ENCODE results near the gene GALNT1. TPM values are rescaled to one million over a fixed set of nuclear protein-coding genes. Genes with fewer than 3 reads are reported as not detected.

Gene GALNT1
- total and polyA plus RNA-seq, 7 experiments from 2014 or later, result 20.9 to 42.0 (median 29.3) TPM

- Histone ChIP-seq H3K4me1 (ENCODE audit: control insufficient read depth in 2 of 2, insufficient read depth in 2 of 2, low read length in 2 of 2) (no peaks in the 10 kb centered on the region), H3K36me3 (ENCODE audit: control insufficient read depth in 2 of 3, insufficient read depth in 3 of 3, low read length in 3 of 3) (peaks cover 0 to 9% (median 4%) of the 10 kb centered on the region in 3 experiments), H3K27me3 (ENCODE audit: control insufficient read depth in 2 of 2, insufficient read depth in 2 of 2, low read length in 2 of 2) (no peaks in the 10 kb centered on the region), H3K4me3 (ENCODE audit: low read length) (no peak overlapping the region), H3K27ac (ENCODE audit: low read depth, low read length) (no peak overlapping the region), H3K9me3 (ENCODE audit: control insufficient read depth in 2 of 3, low read length in 3 of 3) (no peaks in the 10 kb centered on the region)
- Mint-ChIP-seq H3K27me3 (no peaks in the 10 kb centered on the region), H3K27ac (peak overlapping the region in 1 of 9 donors; percentile 26), H3K36me3 (peaks cover 11 to 43% (median 33%) of the 10 kb centered on the region in 5 donors), H3K4me1 (peaks cover 0 to 10% (median 8%) of the 10 kb centered on the region in 7 donors), H3K4me3 (no peak overlapping the region), H3K9me3 (peaks cover 0 to 6% (median 0%) of the 10 kb centered on the region in 11 donors)
- DNase-seq (no peak), ATAC-seq (no peak)
- ChIA-PET CTCF (no interaction called here), POLR2A (no interaction called here)
- intact Hi-C loops (cut with micrococcal nuclease), result no loop called here
These were observed 80.1 kb downstream of the GALNT1 start for GRCh38 chr18:35661483-35662146.

- H3K36me3 ChIP-seq (ENCODE audit: control insufficient read depth in 2 of 3, insufficient read depth in 3 of 3, low read length in 3 of 3), result peaks cover 0 to 9% (median 4%) of the 10 kb centered on the region in 3 experiments
- Mint-ChIP-seq H3K4me1 (peaks cover 0 to 10% (median 8%) of the 10 kb centered on the region in 7 donors), H3K36me3 (peaks cover 14 to 50% (median 39%) of the 10 kb centered on the region in 5 donors), H3K9me3 (peaks cover 0 to 7% (median 0%) of the 10 kb centered on the region in 11 donors), H3K4me3 (no peak overlapping the region), H3K27ac (peak overlapping the region in 1 of 9 donors; percentile 50), H3K27me3 (no peaks in the 10 kb centered on the region)
- ATAC-seq (no peak), DNase-seq (no peak)
- H3K4me1 ChIP-seq (ENCODE audit: control insufficient read depth in 2 of 2, insufficient read depth in 2 of 2, low read length in 2 of 2), result no peaks in the 10 kb centered on the region
- no peak overlapping the region for H3K4me3 ChIP-seq (ENCODE audit: low read length)
- ChIA-PET CTCF (no interaction called here), POLR2A (no interaction called here)
- H3K27ac ChIP-seq (ENCODE audit: low read depth, low read length), result no peak overlapping the region
- no peaks in the 10 kb centered on the region for H3K27me3 ChIP-seq (ENCODE audit: control insufficient read depth in 2 of 2, insufficient read depth in 2 of 2, low read length in 2 of 2)
- H3K9me3 ChIP-seq (ENCODE audit: control insufficient read depth in 2 of 3, low read length in 3 of 3), result no peaks in the 10 kb centered on the region
- intact Hi-C loops (cut with micrococcal nuclease), result no loop called here
These were observed 80.9 kb downstream of the GALNT1 start for GRCh38 chr18:35662293-35663062.

GRCh38 chr18:35671966-35672603 lies 90.5 kb downstream of the GALNT1 start:
- H3K36me3 ChIP-seq (ENCODE audit: control insufficient read depth in 2 of 3, insufficient read depth in 3 of 3, low read length in 3 of 3), result no peaks in the 10 kb centered on the region
- H3K4me1 ChIP-seq (ENCODE audit: control insufficient read depth in 2 of 2, insufficient read depth in 2 of 2, low read length in 2 of 2), result no peaks in the 10 kb centered on the region
- CTCF ChIA-PET, result no interaction called here
- Mint-ChIP-seq H3K36me3 (peaks cover 6 to 51% (median 21%) of the 10 kb centered on the region in 5 donors), H3K27me3 (no peaks in the 10 kb centered on the region), H3K9me3 (peaks cover 0 to 3% (median 0%) of the 10 kb centered on the region in 11 donors), H3K27ac (no peak overlapping the region), H3K4me3 (no peak overlapping the region), H3K4me1 (peaks cover 0 to 6% (median 2%) of the 10 kb centered on the region in 7 donors)
- no peak overlapping the region for H3K4me3 ChIP-seq (ENCODE audit: low read length)
- H3K9me3 ChIP-seq (ENCODE audit: control insufficient read depth in 2 of 3, low read length in 3 of 3), result no peaks in the 10 kb centered on the region
- intact Hi-C loops (cut with micrococcal nuclease), result no loop called here
- POLR2A ChIA-PET, result no interaction called here
- ATAC-seq (no peak), DNase-seq (no peak)
- H3K27me3 ChIP-seq (ENCODE audit: control insufficient read depth in 2 of 2, insufficient read depth in 2 of 2, low read length in 2 of 2), result no peaks in the 10 kb centered on the region
- no peak overlapping the region for H3K27ac ChIP-seq (ENCODE audit: low read depth, low read length)

- Histone ChIP-seq H3K9me3 (ENCODE audit: control insufficient read depth in 2 of 3, low read length in 3 of 3) (no peaks in the 10 kb centered on the region), H3K4me1 (ENCODE audit: control insufficient read depth in 2 of 2, insufficient read depth in 2 of 2, low read length in 2 of 2) (no peaks in the 10 kb centered on the region), H3K27me3 (ENCODE audit: control insufficient read depth in 2 of 2, insufficient read depth in 2 of 2, low read length in 2 of 2) (no peaks in the 10 kb centered on the region), H3K4me3 (ENCODE audit: low read length) (no peak overlapping the region), H3K36me3 (ENCODE audit: control insufficient read depth in 2 of 3, insufficient read depth in 3 of 3, low read length in 3 of 3) (no peaks in the 10 kb centered on the region), H3K27ac (ENCODE audit: low read depth, low read length) (no peak overlapping the region)
- intact Hi-C loops (cut with micrococcal nuclease), result no loop called here
- DNase-seq (no peak), ATAC-seq (no peak)
- H3K9me3 Mint-ChIP-seq, result no peaks in the 10 kb centered on the region
- peaks cover 0 to 6% (median 2%) of the 10 kb centered on the region in 7 donors for H3K4me1 Mint-ChIP-seq
- ChIA-PET POLR2A (no interaction called here), CTCF (no interaction called here)
- H3K4me3 Mint-ChIP-seq, result no peak overlapping the region
- no peaks in the 10 kb centered on the region for H3K27me3 Mint-ChIP-seq
- no peak overlapping the region for H3K27ac Mint-ChIP-seq
- peaks cover 2 to 43% (median 15%) of the 10 kb centered on the region in 5 donors for H3K36me3 Mint-ChIP-seq
These were observed 91.4 kb downstream of the GALNT1 start for GRCh38 chr18:35672897-35673296.

GRCh38 chr18:35673682-35674081 lies 92.1 kb downstream of the GALNT1 start:
- no peaks in the 10 kb centered on the region for H3K36me3 ChIP-seq (ENCODE audit: control insufficient read depth in 2 of 3, insufficient read depth in 3 of 3, low read length in 3 of 3)
- peaks cover 0 to 6% (median 4%) of the 10 kb centered on the region in 7 donors for H3K4me1 Mint-ChIP-seq
- ChIA-PET CTCF (no interaction called here), POLR2A (no interaction called here)
- DNase-seq (no peak), ATAC-seq (no peak)
- H3K9me3 Mint-ChIP-seq, result no peaks in the 10 kb centered on the region
- H3K27me3 Mint-ChIP-seq, result no peaks in the 10 kb centered on the region
- no peak overlapping the region for H3K27ac ChIP-seq (ENCODE audit: low read depth, low read length)
- H3K4me1 ChIP-seq (ENCODE audit: control insufficient read depth in 2 of 2, insufficient read depth in 2 of 2, low read length in 2 of 2), result no peaks in the 10 kb centered on the region
- H3K4me3 ChIP-seq (ENCODE audit: low read length), result no peak overlapping the region
- no peak overlapping the region for H3K4me3 Mint-ChIP-seq
- no peaks in the 10 kb centered on the region for H3K27me3 ChIP-seq (ENCODE audit: control insufficient read depth in 2 of 2, insufficient read depth in 2 of 2, low read length in 2 of 2)
- no peaks in the 10 kb centered on the region for H3K9me3 ChIP-seq (ENCODE audit: control insufficient read depth in 2 of 3, low read length in 3 of 3)
- peaks cover 0 to 39% (median 7%) of the 10 kb centered on the region in 5 donors for H3K36me3 Mint-ChIP-seq
- H3K27ac Mint-ChIP-seq, result no peak overlapping the region
- intact Hi-C loops (cut with micrococcal nuclease), result no loop called here

- no peaks in the 10 kb centered on the region for H3K4me1 ChIP-seq (ENCODE audit: control insufficient read depth in 2 of 2, insufficient read depth in 2 of 2, low read length in 2 of 2)
- H3K27ac ChIP-seq (ENCODE audit: low read depth, low read length), result no peak overlapping the region
- ChIA-PET CTCF (no interaction called here), POLR2A (interaction anchor here (0.6 kb wide), 1 partner anchor 101 kb away, joined by 3 read pairs; no protein-coding TSS in a partner anchor)
- no peaks in the 10 kb centered on the region for H3K27me3 Mint-ChIP-seq
- H3K36me3 Mint-ChIP-seq, result peaks cover 5 to 49% (median 30%) of the 10 kb centered on the region in 5 donors
- no peak for ATAC-seq
- no peak overlapping the region for H3K4me3 Mint-ChIP-seq
- no peaks in the 10 kb centered on the region for H3K27me3 ChIP-seq (ENCODE audit: control insufficient read depth in 2 of 2, insufficient read depth in 2 of 2, low read length in 2 of 2)
- no peak for DNase-seq
- H3K9me3 Mint-ChIP-seq, result no peaks in the 10 kb centered on the region
- intact Hi-C loops (cut with micrococcal nuclease), result no loop called here
- peaks cover 0 to 3% (median 0%) of the 10 kb centered on the region in 7 donors for H3K4me1 Mint-ChIP-seq
- no peaks in the 10 kb centered on the region for H3K9me3 ChIP-seq (ENCODE audit: control insufficient read depth in 2 of 3, low read length in 3 of 3)
- H3K36me3 ChIP-seq (ENCODE audit: control insufficient read depth in 2 of 3, insufficient read depth in 3 of 3, low read length in 3 of 3), result peaks cover 0 to 4% (median 0%) of the 10 kb centered on the region in 3 experiments
- no peak overlapping the region for H3K4me3 ChIP-seq (ENCODE audit: low read length)
- no peak overlapping the region for H3K27ac Mint-ChIP-seq
These were observed 98.6 kb downstream of the GALNT1 start for GRCh38 chr18:35680139-35680551.

Measured in naive thymus-derived CD4-positive, alpha-beta T cell (primary cell).